Osteoblast (primary cell): ENCODE results near the gene PNKP. TPM values are rescaled to one million over a fixed set of nuclear protein-coding genes. Genes with fewer than 3 reads are reported as not detected.

ENCODE experiments used
- DNase-seq: peaks from one replicate; pipeline ENCODE4 v3.0.0; 2011; ENCODE audit warnings: low spot score, mixed read lengths; ENCODE audit not compliant: insufficient read length; ENCODE audit errors: missing footprints
- H2AFZ ChIP-seq: 2 replicates; pipeline ENCODE4 v1.6.0; 2011; ENCODE audit warnings: mild to moderate bottlenecking, low read length
- H3K27ac ChIP-seq: 2 replicates; pipeline ENCODE4 v1.5.1; 2011; ENCODE audit warnings: mild to moderate bottlenecking, low read depth, low read length, moderate library complexity
- H3K27me3 ChIP-seq: 2 replicates; pipeline ENCODE4 v1.6.0; 2012; ENCODE audit warnings: mild to moderate bottlenecking, control low read depth, inconsistent platforms, low read length, moderate library complexity; ENCODE audit not compliant: insufficient read depth
- H3K36me3 ChIP-seq: 2 replicates; pipeline ENCODE4 v1.5.1; 2011; ENCODE audit warnings: mild to moderate bottlenecking, low read length, control low read depth, moderate library complexity; ENCODE audit not compliant: insufficient read depth
- H3K4me1 ChIP-seq: 2 replicates; pipeline ENCODE4 v1.5.1; 2011; ENCODE audit warnings: mild to moderate bottlenecking, low read length, control low read depth, moderate library complexity; ENCODE audit not compliant: insufficient read depth
- H3K4me2 ChIP-seq: 2 replicates; pipeline ENCODE4 v1.6.0; 2011; ENCODE audit warnings: mild to moderate bottlenecking, low read length; ENCODE audit not compliant: insufficient read depth
- H3K4me3 ChIP-seq: fragments of 200-600 bp; sonication (generic); 3 replicates; pipeline ENCODE4 v1.5.1; 2012; ENCODE audit warnings: mild to moderate bottlenecking, low read length, inconsistent platforms; ENCODE audit not compliant: insufficient read depth
- H3K79me2 ChIP-seq: 2 replicates; pipeline ENCODE4 v1.6.0; 2012; ENCODE audit warnings: mild to moderate bottlenecking, low read length, control low read depth, inconsistent platforms; ENCODE audit not compliant: insufficient read depth
- H3K9me3 ChIP-seq: 2 replicates; pipeline ENCODE4 v1.5.1; 2011; ENCODE audit warnings: low read depth, low read length, control low read depth
- H4K20me1 ChIP-seq: 2 replicates; pipeline ENCODE4 v1.6.0; 2012; ENCODE audit warnings: mild to moderate bottlenecking, low read length, control low read depth; ENCODE audit not compliant: insufficient read depth
- CTCF ChIP-seq: IDR thresholded peaks from 2 replicates; pipeline ENCODE4 v1.5.1; 2011; ENCODE audit warnings: mild to moderate bottlenecking, low read depth, low read length, moderate library complexity; ENCODE audit errors: extremely low read depth
- total RNA-seq: library from RNA; depleted of rRNA; stranded (reverse); fragments of >200 nt; gene quantifications from 2 replicates; pipeline ENCODE4 v1.2.3, GENCODE V29; 2012

The PNKP gene
- total RNA-seq, 1 donor: 43.8 TPM

- no peaks in the 10 kb centered on the region for H3K27me3 ChIP-seq
- no peaks in the 10 kb centered on the region for H3K9me3 ChIP-seq
- H4K20me1 ChIP-seq: peaks cover 36% of the 10 kb centered on the region
- H3K36me3 ChIP-seq: peaks cover 55% of the 10 kb centered on the region
- no peak overlapping the region for H2AFZ ChIP-seq
- no peak overlapping the region for H3K27ac ChIP-seq
- H3K4me2 ChIP-seq: no peak overlapping the region
- H3K4me1 ChIP-seq: peaks cover 3% of the 10 kb centered on the region
- peak; percentile 76 for DNase-seq
- no peak for TF ChIP-seq CTCF
- H3K4me3 ChIP-seq: no peak overlapping the region
- H3K79me2 ChIP-seq: peaks cover 37% of the 10 kb centered on the region
Measured at GRCh38 chr19:49911381-49912145, 44.2 kb upstream of the PNKP start.

GRCh38 chr19:49910179-49910578, 42.8 kb upstream of the PNKP start:
- no peak for TF ChIP-seq CTCF
- Histone ChIP-seq H3K4me3 (no peak overlapping the region), H3K36me3 (peaks cover 46% of the 10 kb centered on the region), H3K27me3 (no peaks in the 10 kb centered on the region), H3K79me2 (peaks cover 28% of the 10 kb centered on the region), H3K4me1 (peaks cover 3% of the 10 kb centered on the region), H3K4me2 (no peak overlapping the region), H3K9me3 (no peaks in the 10 kb centered on the region), H4K20me1 (peaks cover 32% of the 10 kb centered on the region), H2AFZ (no peak overlapping the region), H3K27ac (no peak overlapping the region)
- DNase-seq: peak; percentile 66

GRCh38 chr19:49908480-49909420, 41.4 kb upstream of the PNKP start:
- H2AFZ ChIP-seq: no peak overlapping the region
- H3K36me3 ChIP-seq: peaks cover 38% of the 10 kb centered on the region
- no peak overlapping the region for H3K27ac ChIP-seq
- no peaks in the 10 kb centered on the region for H3K27me3 ChIP-seq
- H3K79me2 ChIP-seq: peaks cover 18% of the 10 kb centered on the region
- H3K4me2 ChIP-seq: no peak overlapping the region
- H3K4me1 ChIP-seq: peaks cover 3% of the 10 kb centered on the region
- TF ChIP-seq CTCF: no peak
- no peaks in the 10 kb centered on the region for H3K9me3 ChIP-seq
- H3K4me3 ChIP-seq: no peak overlapping the region
- H4K20me1 ChIP-seq: peaks cover 29% of the 10 kb centered on the region
- peak; percentile 29 for DNase-seq
